ENCODE data around the gene TXNDC15.

- TF ChIP-seq CTCF (conservative IDR thresholded peaks at IDR 0.05) (peak; percentile 90), EZH2 (IDR thresholded peaks at IDR 0.05; ENCODE audit: low read depth) (no peak)
These were observed 31.2 kb downstream of the TXNDC15 start for GRCh38 chr5:134905246-134905996.

Data from PC-9 (cell line).